HFF-Myc (cell line): ENCODE results near the gene PCDHA4.
"Not testable (repeated sequence)": the region's sequence is repeated elsewhere in the genome, so short reads cannot be mapped to it uniquely, and the experiment has no call there.

Experiments
- DNase-seq: peaks from one replicate; pipeline ENCODE4 v3.0.0-alpha.2; 2011; ENCODE audit warnings: low read depth; ENCODE audit errors: extremely low read depth
- H3K4me3 ChIP-seq: replicated peaks from 2 replicates; pipeline ENCODE4 v1.5.1; 2011; ENCODE audit warnings: low read depth, mild to moderate bottlenecking, control low read depth, low read length
- CTCF ChIP-seq: IDR thresholded peaks from 2 replicates; pipeline ENCODE4 v1.5.1; 2012; ENCODE audit warnings: mild to moderate bottlenecking, low read depth, low read length, control low read depth; ENCODE audit errors: missing control alignments

The PCDHA4 gene

GRCh38 chr5:140827704-140828361 lies 21.0 kb downstream of the PCDHA4 start, which contains the start of gene PCDHA6:
Gene PCDHA6, plus strand, starts transcription at chr5:140827960. Its CDS starts 132 bp downstream, at chr5:140828092.
- no peak for TF ChIP-seq CTCF
- DNase-seq: no peak
- H3K4me3 ChIP-seq: no peak within 1 kb of the TSS

GRCh38 chr5:140828362-140828737 lies 21.5 kb downstream of the PCDHA4 start:
- TF ChIP-seq CTCF: no peak
- H3K4me3 ChIP-seq: no peak overlapping the region
- no peak for DNase-seq

GRCh38 chr5:140829511-140830501 lies 22.9 kb downstream of the PCDHA4 start:
- H3K4me3 ChIP-seq, DNase-seq: not testable (repeated sequence)

- TF ChIP-seq CTCF: no peak
- no peak for DNase-seq
- H3K4me3 ChIP-seq: no peak within 1 kb of the TSS
These were observed 27.1 kb downstream of the PCDHA4 start, which contains the start of gene PCDHA7 for GRCh38 chr5:140833993-140834392. Gene PCDHA7, plus strand, starts transcription at chr5:140834269. Its CDS starts 115 bp downstream, at chr5:140834384.

GRCh38 chr5:140834439-140835008 lies 27.7 kb downstream of the PCDHA4 start:
- not testable (repeated sequence) for DNase-seq, H3K4me3 ChIP-seq

GRCh38 chr5:140835622-140836510 lies 29.0 kb downstream of the PCDHA4 start:
- TF ChIP-seq CTCF: no peak
- no peak overlapping the region for H3K4me3 ChIP-seq
- DNase-seq: no peak
